HepG2 (cell line): ENCODE measurements around the gene IQCE. TPM values are rescaled to one million over a fixed set of nuclear protein-coding genes. Genes with fewer than 3 reads are reported as not detected.

Source experiments
- HBP1 ChIP-seq: IDR thresholded peaks from 2 replicates; pipeline ENCODE4 v1.6.1; 2016; ENCODE audit warnings: low read depth, control low read depth
- TFDP1 ChIP-seq: IDR thresholded peaks from 2 replicates; pipeline ENCODE4 v1.6.1; 2016; ENCODE audit warnings: missing compliant biosample characterization, missing genetic modification reagents, borderline replicate concordance
- ZBED4 ChIP-seq: sonication (generic); formaldehyde crosslinking; IDR thresholded peaks from 2 replicates; pipeline ENCODE4 v1.4.0; 2020; ENCODE audit warnings: missing genetic modification reagents, borderline replicate concordance
- ZBTB20 ChIP-seq: sonication (generic); formaldehyde crosslinking; IDR thresholded peaks from 2 replicates; pipeline ENCODE4 v1.8.1; 2023; ENCODE audit warnings: missing genetic modification reagents, low read depth, mild to moderate bottlenecking, borderline replicate concordance
- ZKSCAN1 ChIP-seq: fragments of 150-350 bp; IDR thresholded peaks from 2 replicates; pipeline ENCODE4 v1.6.1; 2014; ENCODE audit warnings: low read length
- ZNF253 ChIP-seq: sonication (generic); formaldehyde crosslinking; IDR thresholded peaks from 2 replicates; pipeline ENCODE4 v1.8.0; 2022; ENCODE audit warnings: mild to moderate bottlenecking, missing genetic modification reagents, borderline replicate concordance
- ZNF383 ChIP-seq: sonication (generic); formaldehyde crosslinking; IDR thresholded peaks from 2 replicates; pipeline ENCODE4 v1.4.0; 2020; ENCODE audit warnings: missing genetic modification reagents, mild to moderate bottlenecking, borderline replicate concordance
- ZNF652 ChIP-seq: IDR thresholded peaks from 2 replicates; pipeline ENCODE4 v1.6.1; 2016; ENCODE audit warnings: low read depth, borderline replicate concordance
- ZNF687 ChIP-seq: sonication (generic); formaldehyde crosslinking; IDR thresholded peaks from 2 replicates; pipeline ENCODE4 v1.5.1; 2020; ENCODE audit warnings: mild to moderate bottlenecking, missing genetic modification reagents, moderate library complexity
- ZNF713 ChIP-seq: sonication (generic); formaldehyde crosslinking; IDR thresholded peaks from 2 replicates; pipeline ENCODE4 v1.4.0; 2020; ENCODE audit warnings: mild to moderate bottlenecking, missing genetic modification reagents
- ZNF737 ChIP-seq: sonication (generic); formaldehyde crosslinking; IDR thresholded peaks from 2 replicates; pipeline ENCODE4 v1.5.0; 2020; ENCODE audit warnings: missing genetic modification reagents, mild to moderate bottlenecking, borderline replicate concordance
- ZNF740 ChIP-seq: sonication (generic); formaldehyde crosslinking; IDR thresholded peaks from 2 replicates; pipeline ENCODE4 v1.4.0; 2020; ENCODE audit warnings: missing genetic modification reagents
- ZNF773 ChIP-seq: sonication (generic); formaldehyde crosslinking; IDR thresholded peaks from 2 replicates; pipeline ENCODE4 v1.4.0; 2020; ENCODE audit warnings: missing genetic modification reagents, borderline replicate concordance
- ZNF775 ChIP-seq: sonication (generic); formaldehyde crosslinking; IDR thresholded peaks from 2 replicates; pipeline ENCODE4 v1.4.0; 2020; ENCODE audit warnings: missing genetic modification reagents, mild to moderate bottlenecking, moderate library complexity, borderline replicate concordance
- ZNF780A ChIP-seq: sonication (generic); formaldehyde crosslinking; IDR thresholded peaks from 2 replicates; pipeline ENCODE4 v1.8.0; 2022; ENCODE audit warnings: mild to moderate bottlenecking, missing genetic modification reagents, moderate library complexity
- ZNF878 ChIP-seq: sonication (generic); formaldehyde crosslinking; IDR thresholded peaks from 2 replicates; pipeline ENCODE4 v1.8.1; 2023; ENCODE audit warnings: mild to moderate bottlenecking, missing genetic modification reagents, moderate library complexity
- polyA plus RNA-seq, 8 experiments: library from polyadenylated mRNA; depleted of rRNA in 3 of 8; stranded (reverse) in 7 of 8; unstranded in 1 of 8; fragments of >200 nt; fragmentation: Illumina TruSeq in 4 of 8; extraction: Trizol in 4 of 8; gene quantifications; 2 replicates each; pipeline versions ENCODE4 v1.2.1 to v1.2.3, GENCODE V29; 2011 to 2016; ENCODE audit warnings: low read depth in 4 of 8, missing spikeins in 1 of 8, mixed read lengths in 1 of 8; ENCODE audit not compliant: insufficient read depth in 1 of 8
- total RNA-seq, 5 experiments: library from RNA; depleted of rRNA; stranded (reverse); fragments of >200 nt; fragmentation: Illumina TruSeq; extraction: Trizol; gene quantifications; 2 replicates each; pipeline ENCODE4 v1.2.3, GENCODE V29; 2016; ENCODE audit warnings: low read depth in 1 of 5

IQCE gene
- total and polyA plus RNA-seq, 2 of the 13 experiments (the other 11 are each of a cell fraction or from before 2014, with no cell fraction given), result 1.5 to 2.5 TPM

- TF ChIP-seq ZNF713 (CRISPR knock-in tag), result 0 out of 2 replicates have a peak, but pooled peaks have one; percentile 49
- no peak for TF ChIP-seq ZNF878 (CRISPR knock-in tag)
- TF ChIP-seq ZNF253 (CRISPR knock-in tag), result no peak
- TF ChIP-seq ZBED4 (CRISPR knock-in tag), result peak; percentile 18; the same call in 1 of the 2 replicates
- no peak for TF ChIP-seq ZNF775 (CRISPR knock-in tag)
- TF ChIP-seq ZNF687 (CRISPR knock-in tag), result peak; percentile 66
- no peak for TF ChIP-seq ZNF780A (CRISPR knock-in tag)
- no peak for TF ChIP-seq TFDP1
- no peak for TF ChIP-seq ZKSCAN1
- no peak for TF ChIP-seq ZNF740
- no peak for TF ChIP-seq ZNF773 (CRISPR knock-in tag)
- no peak for TF ChIP-seq ZNF737
- no peak for TF ChIP-seq ZBTB20 (CRISPR knock-in tag)
- peak; percentile 67; the same call in 1 of the 2 replicates for TF ChIP-seq HBP1 (CRISPR knock-in tag)
- TF ChIP-seq ZNF383 (CRISPR knock-in tag), result 0 out of 2 replicates have a peak, but pooled peaks have one; percentile 42
- no peak for TF ChIP-seq ZNF652 (CRISPR knock-in tag)
Observed at GRCh38 chr7:2555121-2556052, 3.4 kb upstream of the IQCE start, which contains the start of gene BRAT1 (continued).
